ENCODE data around the gene AKAP6.

The AKAP6 gene, protein sequence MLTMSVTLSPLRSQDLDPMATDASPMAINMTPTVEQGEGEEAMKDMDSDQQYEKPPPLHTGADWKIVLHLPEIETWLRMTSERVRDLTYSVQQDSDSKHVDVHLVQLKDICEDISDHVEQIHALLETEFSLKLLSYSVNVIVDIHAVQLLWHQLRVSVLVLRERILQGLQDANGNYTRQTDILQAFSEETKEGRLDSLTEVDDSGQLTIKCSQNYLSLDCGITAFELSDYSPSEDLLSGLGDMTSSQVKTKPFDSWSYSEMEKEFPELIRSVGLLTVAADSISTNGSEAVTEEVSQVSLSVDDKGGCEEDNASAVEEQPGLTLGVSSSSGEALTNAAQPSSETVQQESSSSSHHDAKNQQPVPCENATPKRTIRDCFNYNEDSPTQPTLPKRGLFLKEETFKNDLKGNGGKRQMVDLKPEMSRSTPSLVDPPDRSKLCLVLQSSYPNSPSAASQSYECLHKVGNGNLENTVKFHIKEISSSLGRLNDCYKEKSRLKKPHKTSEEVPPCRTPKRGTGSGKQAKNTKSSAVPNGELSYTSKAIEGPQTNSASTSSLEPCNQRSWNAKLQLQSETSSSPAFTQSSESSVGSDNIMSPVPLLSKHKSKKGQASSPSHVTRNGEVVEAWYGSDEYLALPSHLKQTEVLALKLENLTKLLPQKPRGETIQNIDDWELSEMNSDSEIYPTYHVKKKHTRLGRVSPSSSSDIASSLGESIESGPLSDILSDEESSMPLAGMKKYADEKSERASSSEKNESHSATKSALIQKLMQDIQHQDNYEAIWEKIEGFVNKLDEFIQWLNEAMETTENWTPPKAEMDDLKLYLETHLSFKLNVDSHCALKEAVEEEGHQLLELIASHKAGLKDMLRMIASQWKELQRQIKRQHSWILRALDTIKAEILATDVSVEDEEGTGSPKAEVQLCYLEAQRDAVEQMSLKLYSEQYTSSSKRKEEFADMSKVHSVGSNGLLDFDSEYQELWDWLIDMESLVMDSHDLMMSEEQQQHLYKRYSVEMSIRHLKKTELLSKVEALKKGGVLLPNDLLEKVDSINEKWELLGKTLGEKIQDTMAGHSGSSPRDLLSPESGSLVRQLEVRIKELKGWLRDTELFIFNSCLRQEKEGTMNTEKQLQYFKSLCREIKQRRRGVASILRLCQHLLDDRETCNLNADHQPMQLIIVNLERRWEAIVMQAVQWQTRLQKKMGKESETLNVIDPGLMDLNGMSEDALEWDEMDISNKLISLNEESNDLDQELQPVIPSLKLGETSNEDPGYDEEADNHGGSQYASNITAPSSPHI (N-terminal part only)

GRCh38 chr14:32329146-32329545, at the start of gene AKAP6:
AKAP6 (plus strand) TSS chr14:32329298; CDS start chr14:32433494, 104,196 bp downstream.
- intact Hi-C loops (cut with DNase I): no loop called here
- DNase-seq: peak; percentile 12 to 95 (median 82)

DNA sequence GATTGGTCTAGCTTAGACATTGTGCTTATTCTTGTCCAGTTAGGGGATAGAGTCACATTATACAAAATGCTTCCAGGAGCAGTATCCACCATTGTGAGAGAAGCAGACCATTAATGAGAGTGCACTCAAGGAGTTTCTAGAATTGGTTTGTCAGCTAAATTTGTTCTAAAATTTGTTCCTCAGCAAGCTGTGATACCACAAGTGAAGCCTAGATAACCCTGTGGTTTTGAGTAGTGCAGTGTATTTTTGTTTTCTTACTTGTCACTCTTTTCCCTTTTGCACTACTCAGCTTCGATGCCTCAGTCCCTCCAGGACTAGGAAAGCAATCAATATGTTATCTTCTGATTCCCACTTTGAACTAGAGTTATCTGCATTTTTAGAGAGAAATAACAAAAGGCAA, 42.5 kb upstream of the AKAP6 start:
- intact Hi-C loops (cut with DNase I): no loop called here
- no peak for DNase-seq

- no peak for DNase-seq
Measured at GRCh38 chr14:32296366-32296765, 32.7 kb upstream of the AKAP6 start.

GRCh38 chr14:32298346-32298745, 30.8 kb upstream of the AKAP6 start:
- intact Hi-C loops (cut with DNase I): no loop called here
- no peak for DNase-seq

More at GRCh38 chr14:32296366-32296765, 32.7 kb upstream of the AKAP6 start:
- intact Hi-C loops (cut with DNase I): no loop called here

DNA sequence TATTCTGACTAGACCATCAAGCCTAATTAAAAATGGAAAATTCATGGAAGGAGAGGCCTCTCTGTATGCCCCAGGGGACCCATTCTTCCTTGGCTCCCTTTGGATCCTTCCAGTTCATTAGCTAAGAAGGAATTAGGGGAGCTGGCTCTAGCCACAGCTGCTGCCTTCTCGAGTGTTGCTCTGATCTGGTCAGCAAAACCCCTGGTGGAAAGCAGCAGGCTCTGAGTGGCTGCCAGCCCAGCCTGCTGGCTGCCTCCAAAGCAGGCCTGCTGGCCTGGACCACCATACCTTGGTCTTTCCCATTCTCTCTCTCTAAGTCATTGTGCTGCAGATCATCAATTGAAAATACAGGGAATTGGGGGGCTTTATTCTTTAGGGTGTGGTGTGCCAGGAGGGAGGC, 29.0 kb upstream of the AKAP6 start:
- peak in 2 of 42 donors; percentile 8 to 11 for DNase-seq
- intact Hi-C loops (cut with DNase I): no loop called here

DNA sequence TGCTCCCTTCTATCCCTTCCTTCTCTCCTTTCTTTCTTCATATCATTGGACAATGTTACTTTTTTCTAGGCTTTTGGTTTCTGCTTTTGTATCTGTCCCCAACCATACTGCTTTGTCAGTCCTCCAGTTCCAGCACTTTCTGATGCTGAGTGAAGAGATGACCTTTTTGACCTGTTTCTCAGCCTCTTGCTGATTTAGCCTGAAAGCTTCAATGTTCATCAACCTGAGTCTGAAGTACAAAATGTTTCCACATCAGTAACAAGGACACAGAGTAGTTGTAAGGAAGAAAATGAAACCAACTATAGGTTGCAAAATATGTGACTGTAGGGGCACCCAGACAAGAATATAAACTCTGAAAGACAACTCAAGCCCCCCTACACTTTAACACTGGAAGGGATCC, 25.2 kb upstream of the AKAP6 start:
- intact Hi-C loops (cut with DNase I): no loop called here
- no peak for DNase-seq

DNA sequence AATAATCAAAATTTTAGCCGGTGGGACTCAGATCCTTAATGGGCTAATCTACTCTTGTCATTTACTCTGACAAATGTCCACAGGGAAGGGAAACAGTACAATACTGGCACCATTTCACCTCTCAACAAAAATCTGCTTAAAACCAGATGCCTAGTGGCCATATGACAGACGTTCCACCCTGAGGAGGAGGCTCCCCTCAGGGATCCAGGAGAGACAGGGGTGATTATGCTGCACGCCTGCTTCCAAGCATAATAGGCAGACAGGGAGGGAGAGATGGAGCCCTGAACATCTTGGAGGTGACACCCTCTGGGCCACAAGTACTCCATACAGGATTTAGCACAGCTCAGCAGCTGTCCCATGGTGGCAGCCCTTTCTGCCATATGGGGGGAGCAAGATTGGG, 24.8 kb upstream of the AKAP6 start:
- DNase-seq: no peak
- intact Hi-C loops (cut with DNase I): no loop called here

- DNase-seq: no peak
- intact Hi-C loops (cut with DNase I): no loop called here
Measured at GRCh38 chr14:32306549-32306948, 22.5 kb upstream of the AKAP6 start.

- intact Hi-C loops (cut with DNase I): no loop called here
- DNase-seq: no peak
Measured at GRCh38 chr14:32307881-32308582, 21.1 kb upstream of the AKAP6 start.

- intact Hi-C loops (cut with DNase I): no loop called here
- DNase-seq: no peak
Measured at GRCh38 chr14:32310876-32311275, 18.2 kb upstream of the AKAP6 start.

DNA sequence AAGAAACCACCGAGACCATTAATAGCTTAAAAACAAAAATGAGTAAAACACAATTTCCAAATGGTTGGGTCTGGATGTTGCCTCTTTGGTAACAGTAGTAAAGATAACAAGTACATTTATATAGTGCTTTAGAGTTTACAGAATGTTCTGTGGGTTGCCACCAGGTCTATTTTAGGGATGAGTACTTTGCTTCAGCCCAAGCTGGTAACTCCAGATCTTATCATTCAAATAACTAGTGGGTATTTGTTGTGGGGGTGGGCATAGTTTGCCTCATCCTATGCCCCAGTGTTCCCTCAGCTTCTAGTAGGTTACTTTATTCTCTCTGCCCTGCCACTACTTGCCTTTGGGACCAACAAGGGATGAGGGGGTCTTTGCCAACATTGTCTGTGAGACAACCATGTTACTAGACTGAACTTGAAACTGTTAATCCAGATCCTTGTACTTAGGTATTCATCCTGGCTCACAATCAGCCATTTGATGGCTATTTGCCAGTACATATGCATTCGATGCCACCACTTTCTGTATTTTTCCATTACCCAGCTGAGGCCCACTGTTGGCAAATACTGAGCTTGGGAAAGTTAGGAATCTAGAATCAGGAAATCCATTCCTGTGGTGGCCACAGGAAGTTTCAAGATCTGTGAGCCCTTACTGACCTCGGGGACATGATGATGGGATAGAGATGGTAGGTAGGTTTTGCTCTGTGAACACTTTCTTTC, 17.6 kb upstream of the AKAP6 start:
- intact Hi-C loops (cut with DNase I): no loop called here
- no peak for DNase-seq

DNA sequence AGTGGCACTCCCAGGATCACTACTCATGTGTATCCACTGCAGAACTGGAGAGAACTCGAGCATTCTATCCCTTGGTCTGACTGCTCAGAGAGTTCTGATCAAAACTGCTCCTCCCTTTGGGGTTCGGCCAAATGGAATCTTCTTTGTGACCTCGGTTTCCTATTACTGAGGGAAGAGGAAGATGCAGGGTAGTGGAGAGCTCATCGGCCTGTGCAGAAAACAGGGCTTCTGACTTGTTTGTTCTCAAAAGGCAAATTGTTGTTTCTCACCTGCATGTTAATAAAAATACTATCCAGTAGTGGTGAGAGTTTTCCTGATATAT, 17.1 kb upstream of the AKAP6 start:
- DNase-seq: no peak
- intact Hi-C loops (cut with DNase I): no loop called here

DNA sequence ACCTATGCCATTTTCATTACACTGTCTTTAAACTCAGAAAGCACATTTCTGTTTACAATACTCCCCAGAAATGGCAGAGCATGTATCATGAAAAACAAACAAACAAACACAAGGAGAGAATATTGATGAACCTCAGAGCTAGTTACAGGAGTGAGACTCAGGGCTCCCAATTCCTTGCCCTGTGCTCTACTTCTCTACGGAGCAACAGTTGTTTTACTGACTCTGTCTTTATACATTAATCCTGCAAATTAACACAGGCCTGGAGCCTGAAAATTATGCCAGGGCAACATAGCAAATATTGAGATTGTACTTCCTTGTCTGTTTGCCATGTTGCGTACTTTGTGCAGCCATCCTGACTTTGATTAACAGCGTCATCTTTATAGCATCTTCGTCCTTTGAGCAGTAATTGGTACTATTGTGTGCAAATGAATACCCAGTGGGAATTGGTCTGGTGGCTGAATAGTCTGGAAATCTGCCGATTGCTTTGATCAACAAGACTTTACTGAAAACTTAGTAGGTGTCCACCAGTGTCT, 15.2 kb upstream of the AKAP6 start:
- intact Hi-C loops (cut with DNase I): no loop called here
- no peak for DNase-seq

GRCh38 chr14:32318087-32318795, 10.9 kb upstream of the AKAP6 start:
- intact Hi-C loops (cut with DNase I): no loop called here
- DNase-seq: no peak

DNA sequence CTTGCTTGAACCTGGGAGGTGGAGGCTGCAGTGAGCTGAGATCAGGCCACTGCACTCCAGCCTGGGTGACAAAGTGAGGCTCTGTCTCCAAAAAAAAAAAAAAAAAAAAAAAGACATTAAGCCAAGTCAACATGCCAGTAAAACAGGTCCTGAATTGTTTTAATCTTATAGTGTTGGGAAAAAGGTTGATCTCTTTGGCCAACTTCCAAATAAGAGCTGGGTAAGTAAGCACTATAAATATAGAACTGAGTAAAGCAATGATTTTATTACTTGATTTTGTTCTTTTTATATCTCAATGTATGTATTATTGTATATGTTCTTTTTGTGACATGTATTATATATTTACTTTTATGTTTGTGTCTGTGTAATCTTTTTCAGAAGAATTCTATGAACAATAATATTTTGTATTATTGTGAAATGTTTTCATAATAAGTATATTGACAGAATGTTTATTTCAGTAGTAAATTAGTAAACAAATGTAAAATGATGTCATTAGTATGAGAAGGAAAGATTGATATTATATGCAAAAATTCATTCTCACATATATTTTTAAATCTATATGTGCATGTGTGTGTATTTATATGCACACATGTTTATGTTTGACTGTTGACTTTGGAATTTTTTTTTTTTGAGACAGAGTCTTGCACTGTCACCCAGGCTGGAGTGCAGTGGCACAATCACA, 9.6 kb upstream of the AKAP6 start:
- intact Hi-C loops (cut with DNase I): no loop called here
- no peak for DNase-seq

GRCh38 chr14:32324601-32325000, 4.5 kb upstream of the AKAP6 start:
- intact Hi-C loops (cut with DNase I): no loop called here
- DNase-seq: no peak

Measured in head of caudate nucleus (tissue), 42 donors.